ENCODE measurements around the gene CDC14A.

DNA sequence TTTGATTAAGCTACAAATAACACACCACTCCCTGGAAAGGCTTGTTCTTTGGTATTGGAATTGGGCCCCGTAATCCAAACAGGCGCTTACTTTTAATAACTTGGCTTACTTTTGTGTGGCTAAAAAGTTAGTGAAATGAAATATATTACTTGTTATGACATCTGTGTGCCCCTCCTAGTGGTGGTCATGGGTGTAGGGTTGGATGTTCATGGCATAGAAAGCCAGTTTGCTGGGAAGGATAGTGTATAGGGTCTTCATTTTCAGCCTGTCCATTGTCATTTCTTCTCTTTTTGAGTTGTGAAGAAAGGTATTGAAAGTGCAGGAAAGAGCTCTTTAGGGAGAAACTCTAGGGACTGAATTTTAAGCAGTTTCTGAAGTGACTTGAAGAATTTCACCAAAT, 5.9 kb downstream of the CDC14A start:
- TF ChIP-seq, protein P1, sequence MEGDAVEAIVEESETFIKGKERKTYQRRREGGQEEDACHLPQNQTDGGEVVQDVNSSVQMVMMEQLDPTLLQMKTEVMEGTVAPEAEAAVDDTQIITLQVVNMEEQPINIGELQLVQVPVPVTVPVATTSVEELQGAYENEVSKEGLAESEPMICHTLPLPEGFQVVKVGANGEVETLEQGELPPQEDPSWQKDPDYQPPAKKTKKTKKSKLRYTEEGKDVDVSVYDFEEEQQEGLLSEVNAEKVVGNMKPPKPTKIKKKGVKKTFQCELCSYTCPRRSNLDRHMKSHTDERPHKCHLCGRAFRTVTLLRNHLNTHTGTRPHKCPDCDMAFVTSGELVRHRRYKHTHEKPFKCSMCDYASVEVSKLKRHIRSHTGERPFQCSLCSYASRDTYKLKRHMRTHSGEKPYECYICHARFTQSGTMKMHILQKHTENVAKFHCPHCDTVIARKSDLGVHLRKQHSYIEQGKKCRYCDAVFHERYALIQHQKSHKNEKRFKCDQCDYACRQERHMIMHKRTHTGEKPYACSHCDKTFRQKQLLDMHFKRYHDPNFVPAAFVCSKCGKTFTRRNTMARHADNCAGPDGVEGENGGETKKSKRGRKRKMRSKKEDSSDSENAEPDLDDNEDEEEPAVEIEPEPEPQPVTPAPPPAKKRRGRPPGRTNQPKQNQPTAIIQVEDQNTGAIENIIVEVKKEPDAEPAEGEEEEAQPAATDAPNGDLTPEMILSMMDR (IDR thresholded peaks at IDR 0.05) = peak in 1 of 6 experiments; percentile 19
- no peak for TF ChIP-seq POLR2A (IDR thresholded peaks at IDR 0.05)

All from adrenal gland (tissue), 5 donors.